Colonic mucosa (tissue), 4 donors: ENCODE results near the gene KLHDC7A. TPM values are rescaled to one million over a fixed set of nuclear protein-coding genes. Genes with fewer than 3 reads are reported as not detected.

ENCODE experiments used
- DNase-seq: peaks from one replicate; pipeline ENCODE4 v3.0.0-alpha.2; 2020
- H3K27ac ChIP-seq: fragments of 200-600 bp; one replicate; pipeline ENCODE4 v1.8.0; 2021
- H3K27me3 ChIP-seq: fragments of 200-600 bp; one replicate; pipeline ENCODE4 v1.8.0; 2021
- H3K36me3 ChIP-seq: fragments of 200-600 bp; one replicate; pipeline ENCODE4 v1.8.0; 2021
- H3K4me1 ChIP-seq: fragments of 200-600 bp; one replicate; pipeline ENCODE4 v1.8.0; 2021; ENCODE audit warnings: mild to moderate bottlenecking
- H3K4me3 ChIP-seq: fragments of 200-600 bp; one replicate; pipeline ENCODE4 v1.8.0; 2021
- H3K9ac ChIP-seq, 2 donors: one replicate each; pipeline ENCODE4 v1.7.0; 2013; ENCODE audit warnings: control low read depth in 2 of 2, low read depth in 2 of 2, low read length in 2 of 2
- H3K9me3 ChIP-seq: fragments of 200-600 bp; one replicate; pipeline ENCODE4 v1.8.0; 2021
- intact Hi-C: fragments of 100-400 bp; cut with DNase I; formaldehyde crosslinking; loops from one replicate; pipeline ENCODE4 v1.14.1; 2022
- total RNA-seq, 2 donors: library from RNA; stranded (reverse); fragmentation: NEBNext Ultra II Directional in 1 of 2; extraction: Animal tissue kit (Norgen Biotek cat#: 25700) in 1 of 2; gene quantifications; one replicate each; pipeline ENCODE4 v1.2.1, GENCODE V29; 2021
- TF ChIP-seq, protein P1 (sequence below): fragments of 200-600 bp; IDR thresholded peaks from one replicate; pipeline ENCODE4 v1.8.0; 2022; ENCODE audit warnings: antibody characterized with exemption, mild to moderate bottlenecking
- donor health status: healthy.
- donor health status: DM: no; HTN: no; CAD: no.
- donor health status: DM: no; HTN: no; CAD: no.

The KLHDC7A gene
- total RNA-seq, 2 donors from 2014 or later, result 1.0 to 2.2 TPM

DNA sequence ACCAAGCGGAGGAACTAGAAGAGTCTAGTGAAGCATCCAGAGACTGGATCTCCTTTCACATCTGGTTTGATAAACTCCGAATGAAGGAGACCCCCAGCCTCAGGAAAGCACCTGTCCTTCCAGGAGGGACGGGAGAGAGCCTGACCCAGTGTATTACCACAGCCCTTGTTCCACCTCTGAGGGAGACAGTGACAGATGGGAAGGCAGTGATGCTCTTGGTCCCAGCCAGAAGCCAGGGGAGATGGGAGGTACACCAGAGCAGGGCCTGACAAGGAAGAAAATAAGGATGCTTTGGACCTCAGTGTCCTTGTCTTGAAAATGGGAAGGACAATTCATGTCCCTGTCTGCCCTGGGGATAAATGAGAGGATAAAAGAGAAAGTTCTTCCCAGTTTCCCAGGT lies 3.5 kb downstream of the KLHDC7A start:
- Histone ChIP-seq H3K36me3 (no peaks in the 10 kb centered on the region), H3K9ac (no peak overlapping the region), H3K4me1 (peaks cover 4% of the 10 kb centered on the region), H3K9me3 (no peaks in the 10 kb centered on the region), H3K27ac (no peak overlapping the region), H3K27me3 (no peaks in the 10 kb centered on the region), H3K4me3 (no peak overlapping the region)
- no peak for DNase-seq
- intact Hi-C loops, result no loop called here
- TF ChIP-seq, protein P1, sequence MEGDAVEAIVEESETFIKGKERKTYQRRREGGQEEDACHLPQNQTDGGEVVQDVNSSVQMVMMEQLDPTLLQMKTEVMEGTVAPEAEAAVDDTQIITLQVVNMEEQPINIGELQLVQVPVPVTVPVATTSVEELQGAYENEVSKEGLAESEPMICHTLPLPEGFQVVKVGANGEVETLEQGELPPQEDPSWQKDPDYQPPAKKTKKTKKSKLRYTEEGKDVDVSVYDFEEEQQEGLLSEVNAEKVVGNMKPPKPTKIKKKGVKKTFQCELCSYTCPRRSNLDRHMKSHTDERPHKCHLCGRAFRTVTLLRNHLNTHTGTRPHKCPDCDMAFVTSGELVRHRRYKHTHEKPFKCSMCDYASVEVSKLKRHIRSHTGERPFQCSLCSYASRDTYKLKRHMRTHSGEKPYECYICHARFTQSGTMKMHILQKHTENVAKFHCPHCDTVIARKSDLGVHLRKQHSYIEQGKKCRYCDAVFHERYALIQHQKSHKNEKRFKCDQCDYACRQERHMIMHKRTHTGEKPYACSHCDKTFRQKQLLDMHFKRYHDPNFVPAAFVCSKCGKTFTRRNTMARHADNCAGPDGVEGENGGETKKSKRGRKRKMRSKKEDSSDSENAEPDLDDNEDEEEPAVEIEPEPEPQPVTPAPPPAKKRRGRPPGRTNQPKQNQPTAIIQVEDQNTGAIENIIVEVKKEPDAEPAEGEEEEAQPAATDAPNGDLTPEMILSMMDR, result no peak

- no peak for DNase-seq
- TF ChIP-seq, protein P1, result no peak
- intact Hi-C loops, result no loop called here
- Histone ChIP-seq H3K4me3 (no peak overlapping the region), H3K9ac (no peak overlapping the region), H3K36me3 (no peaks in the 10 kb centered on the region), H3K27ac (no peak overlapping the region), H3K9me3 (no peaks in the 10 kb centered on the region), H3K4me1 (peaks cover 4% of the 10 kb centered on the region), H3K27me3 (no peaks in the 10 kb centered on the region)
Observed at GRCh38 chr1:18484721-18485120, 4.0 kb downstream of the KLHDC7A start.

DNA sequence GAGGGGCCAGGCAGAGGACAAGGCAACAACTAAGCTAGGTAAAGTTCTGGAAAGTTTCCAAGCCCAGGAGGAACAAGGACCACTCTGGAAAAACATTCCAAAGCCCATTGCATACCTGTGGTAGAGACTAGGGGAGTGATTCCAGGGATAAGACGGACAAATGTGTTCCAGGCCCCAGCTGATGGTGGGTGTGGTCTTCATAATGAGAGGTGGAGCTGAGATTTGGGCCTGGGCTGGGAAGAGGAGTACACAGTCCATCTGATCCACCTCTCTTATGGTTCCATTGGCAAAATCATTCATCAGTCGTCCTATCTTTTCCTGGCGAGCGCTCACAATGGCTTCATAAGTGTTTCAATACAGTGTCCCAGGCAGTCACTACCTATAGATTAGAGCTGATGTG lies 4.5 kb downstream of the KLHDC7A start:
- H3K9me3 ChIP-seq, result no peaks in the 10 kb centered on the region
- DNase-seq, result no peak
- H3K36me3 ChIP-seq, result no peaks in the 10 kb centered on the region
- H3K4me3 ChIP-seq, result no peak overlapping the region
- no peak overlapping the region for H3K9ac ChIP-seq
- H3K4me1 ChIP-seq, result peaks cover 4% of the 10 kb centered on the region
- H3K27me3 ChIP-seq, result no peaks in the 10 kb centered on the region
- intact Hi-C loops, result no loop called here
- TF ChIP-seq, protein P1, result no peak
- H3K27ac ChIP-seq, result no peak overlapping the region

DNA sequence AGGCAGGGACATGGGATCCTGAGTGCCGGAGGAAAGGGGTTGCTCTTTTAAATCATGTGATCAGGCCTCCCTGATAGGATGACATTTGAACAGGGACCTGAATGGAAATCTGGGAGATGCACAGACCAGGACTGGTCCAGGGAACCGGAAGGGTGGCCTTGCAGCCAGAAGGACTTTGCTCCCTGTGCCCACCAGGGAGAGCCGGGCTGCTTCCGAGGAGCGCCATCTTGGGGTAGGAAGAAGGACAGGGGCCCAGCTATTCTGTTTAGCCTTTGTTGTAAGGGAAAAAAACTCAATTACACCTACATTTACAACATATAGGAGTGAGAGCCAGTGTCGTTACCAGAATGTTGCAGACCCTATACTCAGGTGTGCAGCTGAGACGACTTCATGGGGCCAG lies 5.5 kb downstream of the KLHDC7A start:
- no peak overlapping the region for H3K4me3 ChIP-seq
- no peak overlapping the region for H3K27ac ChIP-seq
- H3K9me3 ChIP-seq, result no peaks in the 10 kb centered on the region
- no peak overlapping the region for H3K9ac ChIP-seq
- H3K4me1 ChIP-seq, result peaks cover 4% of the 10 kb centered on the region
- no peaks in the 10 kb centered on the region for H3K36me3 ChIP-seq
- DNase-seq, result no peak
- intact Hi-C loops, result no loop called here
- TF ChIP-seq, protein P1, result no peak
- no peaks in the 10 kb centered on the region for H3K27me3 ChIP-seq

DNA sequence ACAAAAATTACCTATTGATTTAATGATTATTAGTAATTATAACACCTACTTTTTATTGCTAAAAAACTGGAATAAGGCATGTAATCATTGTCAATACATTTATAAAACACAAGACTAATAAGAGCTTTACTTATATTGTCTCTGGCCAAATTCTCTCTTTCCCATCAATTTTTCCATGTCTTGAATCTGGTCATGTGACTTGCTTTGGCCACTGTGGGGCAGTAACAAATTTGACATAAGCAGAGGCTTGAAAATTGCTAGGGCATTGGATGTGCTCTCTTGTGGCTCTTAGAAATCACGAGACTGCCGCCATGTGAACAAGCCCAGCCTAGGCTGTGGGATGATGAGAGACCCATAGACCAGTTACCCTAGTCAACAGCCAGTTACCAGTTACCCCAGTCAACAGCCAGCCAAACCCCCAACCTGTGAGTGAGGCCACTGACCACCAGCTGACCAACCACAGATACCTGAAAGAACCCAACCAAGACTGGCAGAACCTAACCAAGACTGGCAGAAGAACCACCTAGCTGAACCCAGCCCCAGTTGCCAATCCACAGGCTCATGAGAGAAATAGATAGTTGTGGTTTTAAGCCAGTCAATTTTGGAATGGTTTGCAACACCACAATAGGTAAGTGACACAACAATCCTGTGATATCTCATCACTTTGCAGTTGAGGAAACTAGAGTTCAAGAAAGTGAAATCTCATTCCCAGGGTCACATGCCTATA lies 8.8 kb downstream of the KLHDC7A start:
- no peaks in the 10 kb centered on the region for H3K4me1 ChIP-seq
- TF ChIP-seq, protein P1, result no peak
- H3K4me3 ChIP-seq, result no peak overlapping the region
- H3K27me3 ChIP-seq, result no peaks in the 10 kb centered on the region
- H3K36me3 ChIP-seq, result no peaks in the 10 kb centered on the region
- H3K9me3 ChIP-seq, result no peaks in the 10 kb centered on the region
- H3K27ac ChIP-seq, result no peak overlapping the region
- intact Hi-C loops, result no loop called here
- no peak for DNase-seq
- no peak overlapping the region for H3K9ac ChIP-seq
